SK-N-SH (cell line): ENCODE results near the gene DYNC1H1. TPM values are rescaled to one million over a fixed set of nuclear protein-coding genes. Genes with fewer than 3 reads are reported as not detected.

Experiments used
- CTCF ChIA-PET: fragments of 300-600, 350-600 bp; formaldehyde crosslinking; extraction: SDS; loops from one replicate; lab custom pipeline; 2021; lab: Yijun Ruan, JAX
- POLR2A ChIA-PET: fragments of 350-600 bp; sonication (Branson Sonifier 250); formaldehyde crosslinking; extraction: SDS; loops from one replicate; lab custom pipeline; 2020; ENCODE audit warnings: antibody characterized with exemption, inconsistent platforms; lab: Yijun Ruan, JAX
- DNase-seq: peaks from one replicate; pipeline ENCODE4 v3.0.0; 2012
- H2AFZ ChIP-seq: fragments of 200-600 bp; sonication (generic); 2 replicates; pipeline ENCODE4 v1.8.1; 2016; ENCODE audit warnings: antibody characterized with exemption, mild to moderate bottlenecking, low read depth
- H3F3A ChIP-seq: fragments of 200-600 bp; sonication (generic); replicated peaks from 2 replicates; pipeline ENCODE3; 2016; ENCODE audit warnings: antibody characterized with exemption, mild to moderate bottlenecking; ENCODE audit not compliant: insufficient read depth
- H3K27ac ChIP-seq, 2 experiments: fragments of 200-500 bp in 1 of 2; fragments of 200-600 bp in 1 of 2; sonication (Bioruptor generic) in 1 of 2; sonication (generic), shearing (Covaris generic) in 1 of 2; 2 replicates each; pipeline versions ENCODE4 v1.5.1 to v1.6.1; 2014 to 2016; ENCODE audit warnings: low read depth in 2 of 2, inconsistent platforms in 1 of 2, low read length in 1 of 2, mild to moderate bottlenecking in 1 of 2, mixed read lengths in 1 of 2
- H3K27me3 ChIP-seq: fragments of 200-600 bp; sonication (generic), shearing (Covaris generic); 2 replicates; pipeline ENCODE4 v1.6.1; 2016; ENCODE audit warnings: mixed run types; ENCODE audit not compliant: insufficient read depth
- H3K36me3 ChIP-seq, 2 experiments: fragments of 200-500 bp in 1 of 2; fragments of 200-600 bp in 1 of 2; sonication (Bioruptor generic) in 1 of 2; sonication (generic) in 1 of 2; replicated peaks in 1 of 2; 2 replicates each; pipeline versions ENCODE3 to v1.5.1; 2014 to 2016; ENCODE audit warnings: low read length in 1 of 2, mild to moderate bottlenecking in 1 of 2; ENCODE audit not compliant: insufficient read depth in 2 of 2, control insufficient read depth in 1 of 2
- H3K4me1 ChIP-seq, 2 experiments: fragments of 200-500 bp in 1 of 2; fragments of 200-600 bp in 1 of 2; sonication (Bioruptor generic) in 1 of 2; sonication (generic), shearing (Covaris generic) in 1 of 2; 2 replicates each; pipeline versions ENCODE4 v1.5.1 to v1.6.1; 2014 to 2016; ENCODE audit warnings: low read depth in 1 of 2, low read length in 1 of 2, mixed run types in 1 of 2; ENCODE audit not compliant: insufficient read depth in 2 of 2, control insufficient read depth in 1 of 2
- H3K4me2 ChIP-seq: fragments of 200-600 bp; sonication (generic), shearing (Covaris generic); 2 replicates; pipeline ENCODE4 v1.6.1; 2017; ENCODE audit warnings: mixed run types
- H3K4me3 ChIP-seq, 2 experiments: fragments of 200-500 bp in 1 of 2; fragments of 200-600 bp in 1 of 2; sonication (Bioruptor generic) in 1 of 2; sonication (generic), shearing (Covaris generic) in 1 of 2; 2 replicates each; pipeline versions ENCODE4 v1.5.1 to v1.8.1; 2014 to 2016; ENCODE audit warnings: low read depth in 2 of 2, inconsistent platforms in 1 of 2, low read length in 1 of 2, mild to moderate bottlenecking in 1 of 2, mixed read lengths in 1 of 2, moderate library complexity in 1 of 2
- H3K79me2 ChIP-seq: fragments of 200-600 bp; sonication (generic); 2 replicates; pipeline ENCODE4 v1.8.1; 2017; ENCODE audit warnings: mild to moderate bottlenecking; ENCODE audit not compliant: insufficient read depth
- H3K9ac ChIP-seq: fragments of 200-600 bp; sonication (generic); 2 replicates; pipeline ENCODE4 v1.6.1; 2017; ENCODE audit warnings: mixed run types
- H3K9me2 ChIP-seq: fragments of 200-600 bp; sonication (generic); 2 replicates; pipeline ENCODE4 v1.6.1; 2017; ENCODE audit warnings: mixed run types
- H3K9me3 ChIP-seq: fragments of 200-600 bp; sonication (generic); 2 replicates; pipeline ENCODE4 v1.6.1; 2017; ENCODE audit warnings: mixed run types, mild to moderate bottlenecking, moderate library complexity
- H4K20me1 ChIP-seq: fragments of 200-600 bp; sonication (generic); 2 replicates; pipeline ENCODE4 v1.6.1; 2017; ENCODE audit warnings: mild to moderate bottlenecking, mixed run types; ENCODE audit not compliant: insufficient read depth
- CHD2 ChIP-seq: fragments of 150-350 bp; IDR thresholded peaks from 2 replicates; pipeline ENCODE4 v1.6.1; 2018; ENCODE audit warnings: low read length; ENCODE audit not compliant: partially characterized antibody
- EP300 ChIP-seq, 2 experiments: IDR thresholded peaks; 2 replicates each; pipeline versions ENCODE4 v1.4.0 to v1.6.1; 2012; ENCODE audit warnings: borderline replicate concordance in 1 of 2, low read depth in 1 of 2, low read length in 1 of 2
- EZH2phosphoT487 ChIP-seq: fragments of 200-600 bp; sonication (generic); IDR thresholded peaks from 2 replicates; pipeline ENCODE4 v1.6.1; 2017; ENCODE audit warnings: low read depth, mixed run types, mild to moderate bottlenecking, antibody characterized with exemption, moderate library complexity, borderline replicate concordance
- FOXM1 ChIP-seq: IDR thresholded peaks from 2 replicates; pipeline ENCODE4 v1.4.0; 2012; ENCODE audit warnings: low read depth, mild to moderate bottlenecking
- GATA2 ChIP-seq: sonication (generic); formaldehyde crosslinking; IDR thresholded peaks from 2 replicates; pipeline ENCODE4 v1.5.0; 2020; ENCODE audit warnings: mild to moderate bottlenecking, missing genetic modification reagents
- MEF2A ChIP-seq: IDR thresholded peaks from 2 replicates; pipeline ENCODE4 v1.4.0; 2012; ENCODE audit warnings: low read depth, borderline replicate concordance
- POLR2AphosphoS5 ChIP-seq: IDR thresholded peaks from 2 replicates; pipeline ENCODE4 v1.6.1; 2012; ENCODE audit warnings: low read depth, low read length
- RCOR1 ChIP-seq: fragments of 150-350 bp; IDR thresholded peaks from 2 replicates; pipeline ENCODE4 v1.6.1; 2017; ENCODE audit warnings: antibody characterized with exemption, low read length
- RFX5 ChIP-seq: IDR thresholded peaks from 2 replicates; pipeline ENCODE4 v1.6.1; 2012; ENCODE audit warnings: mild to moderate bottlenecking, improper control_type of control experiment, low read length
- SIN3A ChIP-seq: IDR thresholded peaks from 2 replicates; pipeline ENCODE4 v1.6.1; 2012; ENCODE audit warnings: low read depth, mild to moderate bottlenecking, low read length, moderate library complexity, borderline replicate concordance
- TEAD4 ChIP-seq: IDR thresholded peaks from 2 replicates; pipeline ENCODE4 v1.4.0; 2012; ENCODE audit warnings: mild to moderate bottlenecking, borderline replicate concordance; ENCODE audit not compliant: insufficient read depth
- YY1 ChIP-seq: IDR thresholded peaks from 2 replicates; pipeline ENCODE4 v1.4.0; 2012; ENCODE audit warnings: low read depth, mild to moderate bottlenecking
- WGBS: methylation state at CpG from one replicate; pipeline ENCODE4 v1.1.6; 2017; ENCODE audit warnings: low lambda C conversion rate; 5-methylcytosine and 5-hydroxymethylcytosine counted together
- polyA plus RNA-seq, 3 experiments: library from polyadenylated mRNA; depleted of rRNA; stranded (reverse); fragments of >200 nt; gene quantifications; 2 replicates each; pipeline ENCODE4 v1.2.3, GENCODE V29; 2012
- TF ChIP-seq, protein P1 (sequence below): fragments of 150-350 bp; IDR thresholded peaks from 2 replicates; pipeline ENCODE4 v1.6.1; 2016; ENCODE audit warnings: mild to moderate bottlenecking, low read depth, low read length
- TF ChIP-seq, protein P2 (sequence below): IDR thresholded peaks from 2 replicates; pipeline ENCODE4 v1.4.0; 2012; ENCODE audit warnings: low read depth, borderline replicate concordance
- TF ChIP-seq, protein P3 (sequence below): IDR thresholded peaks from 2 replicates; pipeline ENCODE4 v1.4.0; 2012; ENCODE audit warnings: low read depth
- TF ChIP-seq, protein P4 (sequence below): fragments of 200-600 bp; sonication (generic); IDR thresholded peaks from 2 replicates; pipeline ENCODE4 v1.6.1; 2017; ENCODE audit warnings: antibody characterized with exemption, mild to moderate bottlenecking, moderate library complexity
- TF ChIP-seq, protein P5 (sequence below): fragments of 150-350 bp; IDR thresholded peaks from 2 replicates; pipeline ENCODE4 v1.6.1; 2017; ENCODE audit warnings: antibody characterized with exemption, low read length, low read depth, borderline replicate concordance
- TF ChIP-seq, protein P6 (sequence below): IDR thresholded peaks from 2 replicates; pipeline ENCODE4 v1.4.0; 2012; ENCODE audit warnings: low read depth, borderline replicate concordance
- TF ChIP-seq, protein P7 (sequence below): IDR thresholded peaks from 2 replicates; pipeline ENCODE4; 2012

Gene DYNC1H1
- polyA plus RNA-seq, 1 of the 3 experiments (the other 2 are of a cell fraction) = 140 TPM

DNA sequence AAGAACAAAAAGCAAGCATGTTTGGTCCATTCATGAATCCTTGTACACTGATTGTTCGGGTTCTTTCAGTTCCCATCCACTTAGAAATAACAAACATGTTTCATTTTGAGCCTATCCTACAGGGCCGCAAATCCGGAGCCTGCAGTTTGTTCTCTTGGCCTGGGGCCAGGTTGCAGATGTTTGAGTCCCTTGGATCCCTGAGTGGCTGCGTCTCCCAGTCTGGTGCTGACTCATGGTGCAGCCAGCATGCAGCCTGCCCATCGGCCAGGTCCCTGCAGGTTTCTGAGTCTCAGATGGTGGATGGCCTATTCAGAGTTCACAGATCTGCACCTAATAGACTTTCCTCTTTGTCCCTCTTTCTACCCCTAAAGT is 1.9 kb upstream of the DYNC1H1 start (continued):
- TF ChIP-seq EP300 (IDR thresholded peaks at IDR 0.05; ENCODE audit: borderline replicate concordance in 1 of 2, low read depth in 1 of 2, low read length in 1 of 2) = no peak; a peak in 1 of 4 replicates

DNA sequence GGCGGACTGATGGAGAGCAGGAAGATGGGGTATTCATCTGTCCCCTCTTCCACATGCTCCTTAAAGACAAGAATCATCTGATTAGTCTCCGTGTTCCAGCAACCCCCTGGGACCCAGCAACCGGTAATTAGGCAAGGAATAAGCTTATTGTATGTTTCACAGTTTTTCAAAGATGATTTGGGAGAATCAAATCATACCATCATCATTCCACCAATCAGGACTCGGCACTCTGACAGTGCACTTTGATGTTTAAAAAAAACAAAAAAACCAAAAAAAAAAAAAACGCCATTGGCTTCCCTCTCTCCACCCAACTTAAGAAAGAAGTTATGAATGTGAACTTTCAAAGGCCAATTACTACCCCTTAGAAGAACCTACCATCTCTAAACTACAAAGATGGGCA is 1.3 kb upstream of the DYNC1H1 start:
- DNase-seq = no peak
- peaks cover 0 to 15% of the 10 kb centered on the region in 2 experiments for H3K36me3 ChIP-seq
- H3K4me3 ChIP-seq = no peak overlapping the region
- CTCF ChIA-PET = interaction anchor here (1.0 to 4.6 kb wide), 5 partner anchors 83 to 256 kb away, joined by 3 to 33 read pairs (median 3); no protein-coding TSS in a partner anchor
- H3K9me3 ChIP-seq = no peaks in the 10 kb centered on the region
- H3F3A ChIP-seq = peaks cover 10% of the 10 kb centered on the region
- 83% methylated on average over 5 of the region's 5 CpGs for WGBS
- POLR2A ChIA-PET = interaction anchor here (0.6 kb wide), 1 partner anchor 153 kb away, joined by 3 read pairs; no protein-coding TSS in a partner anchor
- TF ChIP-seq RFX5 = no peak
- TF ChIP-seq, protein P1, sequence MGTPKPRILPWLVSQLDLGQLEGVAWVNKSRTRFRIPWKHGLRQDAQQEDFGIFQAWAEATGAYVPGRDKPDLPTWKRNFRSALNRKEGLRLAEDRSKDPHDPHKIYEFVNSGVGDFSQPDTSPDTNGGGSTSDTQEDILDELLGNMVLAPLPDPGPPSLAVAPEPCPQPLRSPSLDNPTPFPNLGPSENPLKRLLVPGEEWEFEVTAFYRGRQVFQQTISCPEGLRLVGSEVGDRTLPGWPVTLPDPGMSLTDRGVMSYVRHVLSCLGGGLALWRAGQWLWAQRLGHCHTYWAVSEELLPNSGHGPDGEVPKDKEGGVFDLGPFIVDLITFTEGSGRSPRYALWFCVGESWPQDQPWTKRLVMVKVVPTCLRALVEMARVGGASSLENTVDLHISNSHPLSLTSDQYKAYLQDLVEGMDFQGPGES = no peak
- no peak for TF ChIP-seq POLR2AphosphoS5
- TF ChIP-seq GATA2 (CRISPR knock-in tag) = no peak
- TF ChIP-seq, protein P2, sequence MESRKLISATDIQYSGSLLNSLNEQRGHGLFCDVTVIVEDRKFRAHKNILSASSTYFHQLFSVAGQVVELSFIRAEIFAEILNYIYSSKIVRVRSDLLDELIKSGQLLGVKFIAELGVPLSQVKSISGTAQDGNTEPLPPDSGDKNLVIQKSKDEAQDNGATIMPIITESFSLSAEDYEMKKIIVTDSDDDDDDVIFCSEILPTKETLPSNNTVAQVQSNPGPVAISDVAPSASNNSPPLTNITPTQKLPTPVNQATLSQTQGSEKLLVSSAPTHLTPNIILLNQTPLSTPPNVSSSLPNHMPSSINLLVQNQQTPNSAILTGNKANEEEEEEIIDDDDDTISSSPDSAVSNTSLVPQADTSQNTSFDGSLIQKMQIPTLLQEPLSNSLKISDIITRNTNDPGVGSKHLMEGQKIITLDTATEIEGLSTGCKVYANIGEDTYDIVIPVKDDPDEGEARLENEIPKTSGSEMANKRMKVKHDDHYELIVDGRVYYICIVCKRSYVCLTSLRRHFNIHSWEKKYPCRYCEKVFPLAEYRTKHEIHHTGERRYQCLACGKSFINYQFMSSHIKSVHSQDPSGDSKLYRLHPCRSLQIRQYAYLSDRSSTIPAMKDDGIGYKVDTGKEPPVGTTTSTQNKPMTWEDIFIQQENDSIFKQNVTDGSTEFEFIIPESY = no peak
- TF ChIP-seq, protein P3, sequence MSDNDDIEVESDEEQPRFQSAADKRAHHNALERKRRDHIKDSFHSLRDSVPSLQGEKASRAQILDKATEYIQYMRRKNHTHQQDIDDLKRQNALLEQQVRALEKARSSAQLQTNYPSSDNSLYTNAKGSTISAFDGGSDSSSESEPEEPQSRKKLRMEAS = no peak
- TF ChIP-seq FOXM1 = no peak
- TF ChIP-seq, protein P4, sequence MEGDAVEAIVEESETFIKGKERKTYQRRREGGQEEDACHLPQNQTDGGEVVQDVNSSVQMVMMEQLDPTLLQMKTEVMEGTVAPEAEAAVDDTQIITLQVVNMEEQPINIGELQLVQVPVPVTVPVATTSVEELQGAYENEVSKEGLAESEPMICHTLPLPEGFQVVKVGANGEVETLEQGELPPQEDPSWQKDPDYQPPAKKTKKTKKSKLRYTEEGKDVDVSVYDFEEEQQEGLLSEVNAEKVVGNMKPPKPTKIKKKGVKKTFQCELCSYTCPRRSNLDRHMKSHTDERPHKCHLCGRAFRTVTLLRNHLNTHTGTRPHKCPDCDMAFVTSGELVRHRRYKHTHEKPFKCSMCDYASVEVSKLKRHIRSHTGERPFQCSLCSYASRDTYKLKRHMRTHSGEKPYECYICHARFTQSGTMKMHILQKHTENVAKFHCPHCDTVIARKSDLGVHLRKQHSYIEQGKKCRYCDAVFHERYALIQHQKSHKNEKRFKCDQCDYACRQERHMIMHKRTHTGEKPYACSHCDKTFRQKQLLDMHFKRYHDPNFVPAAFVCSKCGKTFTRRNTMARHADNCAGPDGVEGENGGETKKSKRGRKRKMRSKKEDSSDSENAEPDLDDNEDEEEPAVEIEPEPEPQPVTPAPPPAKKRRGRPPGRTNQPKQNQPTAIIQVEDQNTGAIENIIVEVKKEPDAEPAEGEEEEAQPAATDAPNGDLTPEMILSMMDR = no peak
- TF ChIP-seq SIN3A = no peak
- TF ChIP-seq TEAD4 = no peak
- TF ChIP-seq EP300 (IDR thresholded peaks at IDR 0.05; ENCODE audit: borderline replicate concordance in 1 of 2, low read depth in 1 of 2, low read length in 1 of 2) = no peak
- no peak for TF ChIP-seq RCOR1
- no peak for TF ChIP-seq YY1
- TF ChIP-seq EZH2phosphoT487 = no peak
- no peak for TF ChIP-seq CHD2
- TF ChIP-seq, protein P5, sequence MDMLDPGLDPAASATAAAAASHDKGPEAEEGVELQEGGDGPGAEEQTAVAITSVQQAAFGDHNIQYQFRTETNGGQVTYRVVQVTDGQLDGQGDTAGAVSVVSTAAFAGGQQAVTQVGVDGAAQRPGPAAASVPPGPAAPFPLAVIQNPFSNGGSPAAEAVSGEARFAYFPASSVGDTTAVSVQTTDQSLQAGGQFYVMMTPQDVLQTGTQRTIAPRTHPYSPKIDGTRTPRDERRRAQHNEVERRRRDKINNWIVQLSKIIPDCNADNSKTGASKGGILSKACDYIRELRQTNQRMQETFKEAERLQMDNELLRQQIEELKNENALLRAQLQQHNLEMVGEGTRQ = no peak
- TF ChIP-seq, protein P6, sequence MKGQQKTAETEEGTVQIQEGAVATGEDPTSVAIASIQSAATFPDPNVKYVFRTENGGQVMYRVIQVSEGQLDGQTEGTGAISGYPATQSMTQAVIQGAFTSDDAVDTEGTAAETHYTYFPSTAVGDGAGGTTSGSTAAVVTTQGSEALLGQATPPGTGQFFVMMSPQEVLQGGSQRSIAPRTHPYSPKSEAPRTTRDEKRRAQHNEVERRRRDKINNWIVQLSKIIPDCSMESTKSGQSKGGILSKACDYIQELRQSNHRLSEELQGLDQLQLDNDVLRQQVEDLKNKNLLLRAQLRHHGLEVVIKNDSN = no peak
- no peak for TF ChIP-seq MEF2A
- TF ChIP-seq, protein P7, sequence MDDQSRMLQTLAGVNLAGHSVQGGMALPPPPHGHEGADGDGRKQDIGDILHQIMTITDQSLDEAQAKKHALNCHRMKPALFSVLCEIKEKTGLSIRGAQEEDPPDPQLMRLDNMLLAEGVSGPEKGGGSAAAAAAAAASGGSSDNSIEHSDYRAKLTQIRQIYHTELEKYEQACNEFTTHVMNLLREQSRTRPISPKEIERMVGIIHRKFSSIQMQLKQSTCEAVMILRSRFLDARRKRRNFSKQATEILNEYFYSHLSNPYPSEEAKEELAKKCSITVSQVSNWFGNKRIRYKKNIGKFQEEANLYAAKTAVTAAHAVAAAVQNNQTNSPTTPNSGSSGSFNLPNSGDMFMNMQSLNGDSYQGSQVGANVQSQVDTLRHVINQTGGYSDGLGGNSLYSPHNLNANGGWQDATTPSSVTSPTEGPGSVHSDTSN = no peak
- H3K9ac ChIP-seq = no peak overlapping the region
- peak overlapping the region; percentile 38; the same call in 1 of the 2 replicates for H2AFZ ChIP-seq
- H3K27ac ChIP-seq = peak overlapping the region; percentile 53 to 92
- H3K79me2 ChIP-seq = peaks cover 37% of the 10 kb centered on the region
- peak overlapping the region; percentile 44; the same call in 1 of the 2 replicates for H3K4me2 ChIP-seq
- H3K27me3 ChIP-seq = no peaks in the 10 kb centered on the region
- H3K4me1 ChIP-seq = peaks cover 22 to 37% of the 10 kb centered on the region in 2 experiments; a peak in 3 of 4 replicates
- H4K20me1 ChIP-seq = peaks cover 23% of the 10 kb centered on the region
- no peaks in the 10 kb centered on the region for H3K9me2 ChIP-seq
